HG02970 (cell line): ENCODE measurements around the gene DFFA.
"Not testable (repeated sequence)": the region's sequence is repeated elsewhere in the genome, so short reads cannot be mapped to it uniquely, and the experiment has no call there.

ENCODE experiments used
- ATAC-seq: cut with Tn5 transposase; IDR thresholded peaks from one replicate; pipeline ENCODE4 v1.9.1; 2021; ENCODE audit warnings: mild to moderate bottlenecking, moderate library complexity, moderate number of reproducible peaks; ENCODE audit not compliant: unreplicated experiment, low FRiP score

Gene DFFA

DNA sequence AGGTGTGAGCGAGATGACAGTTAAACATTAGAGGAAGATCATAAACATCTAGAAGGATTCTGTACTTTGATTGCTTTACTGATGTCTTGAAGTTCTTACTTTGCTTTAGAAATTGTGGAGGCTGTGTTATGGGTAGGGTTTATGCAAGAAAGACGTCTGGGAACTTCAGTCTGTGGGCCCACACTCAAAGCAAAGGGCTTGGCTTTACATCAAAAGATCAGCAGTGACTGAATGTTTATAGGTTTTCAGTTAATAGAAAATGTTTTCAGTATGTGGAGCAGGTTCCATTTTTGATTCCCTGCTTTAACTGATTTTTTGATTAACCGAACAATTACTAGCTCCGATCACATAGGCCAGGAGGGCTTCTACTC is 34.3 kb upstream of the DFFA start:
- ATAC-seq, result no peak

DNA sequence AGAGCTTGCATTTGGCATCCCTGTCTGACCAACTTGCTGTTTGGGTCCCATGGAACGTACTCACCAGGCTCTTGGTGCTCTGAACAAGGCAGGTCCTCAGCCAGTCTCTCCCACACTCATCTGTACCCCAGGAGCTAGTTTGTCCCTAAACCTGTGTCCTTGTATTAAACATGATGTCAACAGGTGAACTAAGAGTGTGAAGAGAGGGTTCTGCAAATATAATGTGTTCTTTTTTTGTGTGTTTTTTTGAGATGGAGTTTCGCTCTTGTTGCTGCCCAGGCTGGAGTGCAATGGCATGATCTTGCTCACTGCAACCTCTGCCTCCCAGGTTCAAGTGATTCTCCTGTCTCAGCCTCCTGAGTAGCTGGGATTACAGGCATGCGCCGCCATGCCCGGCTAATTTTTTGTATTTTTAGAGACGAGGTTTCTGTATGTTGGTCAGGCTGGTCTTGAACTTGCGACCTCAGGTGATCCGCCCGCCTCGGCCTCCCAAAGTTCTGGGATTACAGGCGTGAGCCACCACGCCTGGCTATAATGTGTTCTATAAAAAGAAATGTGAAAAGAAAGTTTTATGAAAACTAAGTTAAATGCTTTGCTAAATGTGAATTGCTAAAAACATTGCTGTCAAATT is 33.8 kb upstream of the DFFA start:
- not testable (repeated sequence) for ATAC-seq

DNA sequence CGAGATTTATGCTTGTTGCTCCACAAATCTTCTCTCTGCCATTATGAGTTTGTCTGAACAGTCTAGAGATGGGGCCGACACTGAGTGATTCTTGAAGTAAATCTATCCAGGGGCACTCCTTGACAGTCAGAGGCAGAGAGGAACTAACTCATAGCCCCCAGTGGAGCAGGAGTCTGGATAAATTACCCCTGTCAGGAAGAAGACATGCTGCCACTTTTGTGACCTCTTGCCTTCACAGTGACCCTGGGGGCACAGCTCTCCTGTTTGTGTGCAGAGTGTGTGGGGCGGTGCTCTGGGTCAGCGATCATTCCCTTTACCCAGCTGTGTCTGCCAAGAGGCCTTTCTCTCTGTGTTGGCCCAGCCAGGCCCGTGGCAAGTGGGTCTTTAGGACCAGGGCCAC is 31.9 kb upstream of the DFFA start:
- no peak for ATAC-seq

DNA sequence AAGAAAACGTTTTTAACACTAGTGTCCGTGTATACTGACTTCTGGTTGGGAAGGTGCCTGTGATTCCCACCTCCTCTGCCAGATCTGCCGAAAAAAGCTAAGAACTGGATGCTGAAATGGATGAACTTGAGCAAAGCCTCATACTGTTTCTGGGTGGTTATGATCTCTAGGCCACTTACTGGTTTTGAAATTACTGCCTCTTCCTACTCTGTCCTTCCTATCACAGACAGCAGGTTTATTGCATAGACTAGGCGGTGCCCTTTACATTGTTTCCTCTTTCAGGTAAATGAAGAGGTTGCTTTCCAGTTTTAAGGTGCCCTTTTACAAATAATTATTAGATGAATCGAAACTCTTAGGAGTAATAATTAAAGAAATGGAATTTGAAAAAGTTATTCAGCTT is 29.9 kb upstream of the DFFA start:
- ATAC-seq, result no peak

DNA sequence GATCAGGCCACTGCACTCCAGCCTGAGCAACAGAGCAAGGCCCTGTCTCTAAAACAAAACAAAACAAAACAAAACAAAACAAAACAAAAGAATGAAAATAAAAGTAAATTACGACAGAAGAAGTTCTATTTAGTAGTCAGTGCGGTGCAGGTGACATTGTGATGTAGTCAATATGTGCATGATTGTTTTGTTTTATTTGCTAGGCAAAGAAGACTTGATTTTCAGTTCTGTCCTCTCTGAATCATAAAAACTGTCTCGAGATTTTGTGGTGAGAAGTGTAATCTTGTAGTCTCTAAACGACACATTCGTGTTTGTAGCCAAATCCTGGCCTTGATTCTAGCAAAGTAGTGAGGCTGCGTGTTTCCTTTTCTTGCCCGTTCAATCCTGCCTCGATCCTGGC is 25.9 kb upstream of the DFFA start:
- no peak for ATAC-seq

DNA sequence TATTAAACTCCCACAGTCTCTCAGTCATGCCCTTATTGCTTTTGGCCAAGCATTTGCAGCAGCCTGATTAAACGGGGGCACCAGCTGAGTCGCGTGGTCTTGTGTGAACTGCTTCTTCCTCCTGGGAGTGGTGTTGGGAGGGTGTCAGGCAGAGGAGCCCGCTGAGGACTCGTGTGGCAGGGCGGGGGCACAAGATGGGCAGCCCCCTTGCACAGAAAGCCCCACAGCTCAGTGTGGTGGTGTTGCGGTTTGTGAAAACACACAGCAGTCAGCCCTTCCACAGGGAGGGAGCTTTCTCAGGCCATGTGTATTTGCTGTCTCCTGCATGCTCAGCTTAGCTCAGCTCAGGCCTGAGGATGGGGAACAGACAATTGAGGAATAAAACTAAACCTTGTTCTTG is 24.8 kb upstream of the DFFA start:
- ATAC-seq, result no peak

DNA sequence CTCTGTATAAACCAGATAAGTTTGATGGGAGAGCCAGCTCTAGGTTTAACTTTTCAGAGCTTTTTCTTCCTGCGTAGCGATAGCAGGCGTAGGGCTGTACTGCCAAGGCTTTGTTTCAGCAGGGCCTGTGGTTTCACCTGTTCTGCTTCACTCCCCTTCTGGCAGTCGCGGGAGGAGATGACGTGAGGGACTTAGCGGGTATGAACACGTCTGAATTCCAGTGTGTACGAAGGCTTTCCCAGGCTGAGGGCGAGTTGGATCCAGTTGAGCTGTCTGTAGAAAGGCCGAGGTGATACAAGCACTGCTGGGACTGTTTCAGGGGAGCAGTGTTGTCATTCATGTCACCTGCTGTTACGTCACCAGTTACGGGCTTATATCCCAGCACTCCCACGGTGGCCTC is 23.6 kb upstream of the DFFA start:
- ATAC-seq, result no peak

DNA sequence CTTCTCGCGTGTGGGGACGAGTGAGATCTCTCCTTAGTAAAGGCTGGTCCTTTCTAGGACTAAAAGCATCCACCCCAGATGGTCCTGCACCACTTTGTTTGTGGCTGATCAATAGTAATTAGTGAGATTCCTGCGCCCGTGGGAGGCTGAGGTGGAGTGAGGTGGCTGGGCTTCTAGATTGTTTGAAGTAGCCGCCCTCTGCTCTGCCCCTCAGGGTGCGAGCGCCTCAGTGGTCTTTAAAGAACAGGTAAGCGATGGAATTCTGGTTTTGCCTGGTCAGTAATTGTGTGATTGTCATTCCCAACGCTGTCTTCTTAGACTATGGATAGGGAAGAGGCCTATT is 23.1 kb upstream of the DFFA start:
- no peak for ATAC-seq

DNA sequence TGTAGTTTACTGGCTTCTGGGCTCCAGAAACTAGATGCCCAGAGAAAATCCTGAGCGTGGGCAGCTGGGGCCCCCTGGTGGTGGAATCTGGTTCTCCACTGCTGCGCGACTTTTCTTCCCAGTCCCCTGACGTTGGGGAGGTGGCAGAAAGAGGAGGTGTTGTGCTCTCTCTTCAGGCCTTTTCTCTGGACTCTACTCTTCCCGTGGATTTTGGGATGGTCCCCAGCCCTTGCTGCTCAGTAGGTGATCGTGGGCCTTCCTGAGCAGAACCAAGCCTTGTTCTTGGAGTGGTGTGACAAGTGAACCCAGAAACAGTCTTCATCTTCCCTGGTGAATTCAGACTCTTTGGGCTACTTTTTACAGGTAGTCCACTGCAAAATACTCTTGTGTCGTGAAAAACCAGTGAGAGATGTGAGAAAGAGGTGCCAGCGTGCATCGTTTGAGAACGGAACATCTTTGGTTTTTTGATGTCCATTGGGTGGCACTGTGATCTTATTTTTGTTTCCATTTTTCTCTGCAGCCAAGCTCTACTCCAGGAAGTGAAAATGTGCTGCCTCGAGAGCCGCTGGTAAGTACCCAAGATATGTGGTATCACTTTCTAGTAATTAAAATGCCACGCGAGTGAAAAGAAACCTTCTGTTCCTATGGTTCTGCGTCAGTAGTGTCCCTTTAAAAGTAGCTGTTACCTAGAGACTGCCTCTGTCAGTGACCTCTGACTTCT is 22.6 kb upstream of the DFFA start:
- ATAC-seq, result peak; percentile 75

DNA sequence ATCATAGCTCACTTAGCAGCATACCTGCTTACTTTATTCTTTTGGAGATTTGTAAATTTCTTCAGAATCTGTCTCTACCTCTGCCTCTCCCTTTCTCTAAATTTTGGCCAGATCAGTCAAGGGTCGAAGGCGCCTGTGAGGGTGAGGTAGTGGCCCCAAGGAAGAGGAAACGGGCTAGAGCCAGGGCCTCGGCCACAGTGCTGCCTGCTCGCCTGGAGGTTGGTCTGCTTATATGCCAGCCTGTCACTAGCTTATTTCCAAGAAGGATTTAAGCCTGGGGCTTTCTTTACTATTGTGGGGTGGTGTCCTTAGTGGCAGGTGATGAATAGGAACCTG is 22.1 kb upstream of the DFFA start:
- ATAC-seq, result no peak

DNA sequence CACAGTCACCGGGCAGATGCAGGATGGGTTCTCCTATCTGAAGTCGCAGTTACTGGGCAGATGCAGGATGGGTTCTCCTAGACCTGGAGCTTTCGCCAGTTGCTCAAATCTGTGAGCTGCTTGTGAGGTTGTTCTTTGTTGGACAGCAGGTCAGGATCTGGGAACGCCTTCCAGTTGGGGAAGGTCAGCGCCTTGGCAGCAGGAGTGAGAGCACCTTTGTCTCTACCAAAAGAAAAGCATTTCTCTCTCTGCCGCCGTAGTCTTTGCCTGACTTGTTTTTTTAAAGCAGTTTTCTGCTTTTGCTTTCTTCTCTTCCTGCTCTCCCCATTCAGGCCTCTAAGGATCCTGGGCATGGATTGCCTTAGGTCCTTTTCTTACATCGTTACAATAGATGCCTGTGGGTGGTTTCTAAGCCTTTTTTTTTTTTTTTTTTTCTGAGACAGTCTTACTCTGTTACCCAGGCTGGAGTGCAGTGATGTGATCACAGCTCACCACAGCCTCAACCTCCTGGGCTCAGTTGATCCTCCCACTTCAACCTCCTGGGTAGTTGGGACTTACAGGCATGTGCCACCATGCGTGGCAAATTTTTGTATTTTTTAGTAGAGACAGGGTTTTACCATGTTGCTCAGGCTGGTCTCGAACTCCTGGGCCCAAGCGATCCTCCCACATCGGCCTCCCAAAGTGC is 18.1 kb upstream of the DFFA start:
- no peak for ATAC-seq

DNA sequence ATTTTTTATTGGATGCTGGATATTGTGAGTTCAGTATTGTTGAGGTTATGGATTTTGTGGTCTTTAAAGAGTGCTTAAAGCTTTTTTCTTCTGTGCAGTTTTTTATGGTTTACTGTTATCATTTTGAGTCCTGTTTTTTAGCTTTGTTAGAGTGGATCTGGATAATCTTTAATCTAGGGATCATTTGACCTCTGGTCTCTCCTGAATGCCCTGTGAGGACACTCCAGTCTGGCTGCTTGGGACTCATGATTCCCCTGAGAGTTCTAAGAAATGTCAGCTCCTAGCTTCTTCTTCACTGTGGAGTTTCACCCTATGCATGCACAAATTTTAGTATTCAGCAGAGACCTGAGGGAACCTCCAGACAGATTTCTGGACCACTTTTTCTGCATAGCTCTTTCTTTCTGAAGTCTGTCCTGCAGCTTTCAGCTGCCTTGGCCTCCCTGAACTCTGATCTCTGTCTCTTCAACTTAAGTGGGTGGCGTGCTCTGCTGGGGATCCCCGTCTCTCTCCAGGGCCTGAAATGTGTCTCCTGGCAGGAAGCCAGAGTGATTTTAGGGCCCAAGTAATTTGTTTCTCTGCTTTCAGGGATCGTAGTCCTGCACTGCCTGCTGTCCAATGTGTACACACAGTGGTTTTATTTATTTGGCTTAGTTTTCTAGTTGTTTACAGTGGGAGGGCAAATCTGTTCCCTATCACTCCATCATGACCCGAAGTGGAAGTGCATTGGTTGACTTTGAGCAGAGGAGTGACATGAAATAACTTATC is 17.1 kb upstream of the DFFA start:
- no peak for ATAC-seq

DNA sequence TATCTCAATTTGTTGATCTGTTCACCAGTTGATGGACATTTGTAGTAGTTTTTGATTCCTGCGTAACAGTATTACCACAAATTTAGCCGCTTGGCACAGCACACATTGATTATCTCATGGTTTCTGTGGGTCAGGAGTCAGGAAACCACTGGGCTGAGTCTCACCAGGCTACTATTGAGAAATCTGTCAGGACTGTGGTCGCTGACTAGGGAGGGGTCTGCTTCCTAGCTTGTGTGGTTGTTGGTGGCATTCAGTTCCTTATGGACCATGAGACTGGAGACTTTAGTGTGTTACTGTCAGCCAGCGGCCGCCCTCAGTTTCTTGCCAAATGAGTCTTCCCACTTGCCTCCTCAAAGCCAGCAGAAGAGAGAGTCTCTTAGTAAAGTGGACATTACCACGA is 12.2 kb upstream of the DFFA start:
- no peak for ATAC-seq

DNA sequence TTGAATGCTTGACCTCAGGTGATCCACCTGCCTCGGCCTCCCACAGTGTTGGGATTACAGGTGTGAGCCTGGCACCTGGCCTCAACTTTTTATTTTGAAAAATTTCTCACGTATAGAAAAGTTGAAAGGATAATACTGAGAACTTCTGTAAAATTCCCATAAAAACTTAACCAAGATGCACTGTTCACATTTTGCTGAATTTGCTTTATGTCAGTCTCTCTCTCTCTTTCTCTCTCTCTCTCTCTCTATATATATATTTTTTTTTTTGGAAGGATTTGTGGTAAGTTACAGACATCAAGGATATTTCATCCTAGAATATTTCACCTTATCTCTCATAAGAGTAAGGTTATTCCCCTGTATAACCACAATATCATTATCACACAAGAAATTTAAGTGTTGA is 8.3 kb upstream of the DFFA start:
- no peak for ATAC-seq

DNA sequence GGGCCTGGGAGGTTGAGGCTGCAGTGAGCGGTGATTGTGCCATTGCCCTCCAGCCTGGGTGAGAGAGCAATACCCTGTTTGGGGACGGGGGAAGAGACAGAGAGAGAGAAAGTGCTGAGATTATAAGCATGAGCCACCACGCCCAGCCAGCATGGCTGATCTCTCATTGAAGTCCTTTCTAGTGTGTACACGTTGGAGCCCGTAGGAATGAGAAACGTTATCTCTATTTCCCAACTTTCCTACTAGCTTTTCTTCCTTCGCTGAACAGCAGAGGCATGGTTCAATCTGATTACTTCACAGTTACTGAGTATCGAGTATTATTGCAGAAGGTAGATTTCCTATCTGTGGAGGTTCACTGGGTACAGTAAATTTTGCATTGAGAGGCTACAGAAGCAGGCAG is 7.0 kb upstream of the DFFA start:
- ATAC-seq, result no peak

DNA sequence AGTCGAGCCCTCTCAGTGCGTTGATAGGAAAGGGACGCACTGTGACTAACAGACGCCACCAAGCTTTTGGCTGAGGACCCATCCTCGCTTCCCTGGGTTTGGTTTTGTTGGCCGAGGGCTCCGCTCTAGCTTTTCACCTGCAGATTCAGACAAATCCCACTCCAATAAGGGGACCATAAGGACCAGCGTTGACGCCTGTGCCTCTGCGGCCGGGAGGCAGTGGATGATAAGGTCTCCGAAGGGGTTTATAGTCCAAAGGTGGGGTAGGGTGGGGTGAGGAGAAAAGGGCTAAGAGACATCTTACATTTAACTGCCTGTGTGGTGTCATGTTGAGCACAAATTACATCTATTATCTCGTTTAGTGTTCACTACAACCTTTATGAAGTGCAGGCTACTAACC is 3.2 kb upstream of the DFFA start:
- no peak for ATAC-seq

DNA sequence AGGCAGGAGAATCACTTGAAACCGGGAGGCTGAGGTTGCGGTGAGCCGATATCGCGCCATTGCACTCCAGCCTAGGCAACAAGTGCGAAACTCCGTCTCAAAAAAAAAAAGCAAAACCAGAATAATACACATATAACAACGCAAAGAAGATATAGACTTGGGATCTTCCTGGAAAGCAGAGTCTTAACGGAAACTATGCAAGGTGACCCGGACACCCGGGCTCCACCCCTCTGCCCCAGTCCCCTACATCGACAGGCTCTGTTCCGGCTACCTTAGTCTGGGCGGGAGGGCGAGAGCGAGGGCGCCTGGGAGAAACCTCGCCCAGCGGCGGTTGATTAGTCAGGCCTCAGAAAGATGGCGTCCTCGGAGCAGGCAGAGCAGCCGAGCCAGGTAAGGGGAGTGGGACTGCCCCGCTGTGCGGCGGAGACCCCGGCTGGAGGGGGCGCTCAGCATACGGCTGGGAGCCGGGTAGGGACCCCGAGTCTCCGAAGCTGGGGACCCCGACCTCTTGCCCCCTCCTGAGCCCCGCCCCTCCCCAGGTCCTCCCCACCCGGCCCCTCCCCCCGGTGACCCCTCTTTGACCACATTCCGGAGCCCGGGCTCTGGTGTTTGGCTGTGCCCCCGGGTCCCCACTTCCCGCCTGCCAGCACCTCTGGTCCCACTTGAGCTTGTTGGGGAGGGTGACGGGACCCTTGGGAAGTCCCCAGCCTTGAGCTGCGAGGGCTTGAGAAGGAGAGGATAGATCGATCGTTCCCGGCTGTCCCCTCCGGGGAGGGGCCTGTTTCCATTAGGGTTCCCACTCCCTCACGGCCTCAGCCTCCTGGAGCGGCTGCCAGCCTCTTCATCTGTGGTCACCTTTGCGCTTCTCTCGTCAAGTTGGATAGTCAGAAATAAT is 2.5 kb upstream of the DFFA start, which contains the start of gene PEX14:
Gene PEX14 (plus strand): TSS at position 338 of the 895 bp plus-strand sequence. CDS start 17 bp downstream, at position 355.
- ATAC-seq, result peak; percentile 41

DNA sequence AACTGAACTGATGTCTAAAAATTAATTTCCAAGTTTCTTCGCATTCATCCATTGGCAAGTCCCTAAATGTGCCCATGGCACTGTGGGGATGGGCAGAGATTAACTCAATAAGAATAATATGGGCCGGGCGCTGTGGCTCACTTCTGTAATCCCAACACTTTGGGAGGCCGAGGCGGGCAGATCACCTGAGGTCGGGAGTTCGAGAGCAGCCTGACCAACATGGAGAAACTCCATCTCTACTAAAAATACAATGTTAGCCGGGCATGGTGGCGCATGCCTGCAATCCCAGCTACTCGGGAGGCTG is 1.9 kb upstream of the DFFA start:
- ATAC-seq, result not testable (repeated sequence)

DNA sequence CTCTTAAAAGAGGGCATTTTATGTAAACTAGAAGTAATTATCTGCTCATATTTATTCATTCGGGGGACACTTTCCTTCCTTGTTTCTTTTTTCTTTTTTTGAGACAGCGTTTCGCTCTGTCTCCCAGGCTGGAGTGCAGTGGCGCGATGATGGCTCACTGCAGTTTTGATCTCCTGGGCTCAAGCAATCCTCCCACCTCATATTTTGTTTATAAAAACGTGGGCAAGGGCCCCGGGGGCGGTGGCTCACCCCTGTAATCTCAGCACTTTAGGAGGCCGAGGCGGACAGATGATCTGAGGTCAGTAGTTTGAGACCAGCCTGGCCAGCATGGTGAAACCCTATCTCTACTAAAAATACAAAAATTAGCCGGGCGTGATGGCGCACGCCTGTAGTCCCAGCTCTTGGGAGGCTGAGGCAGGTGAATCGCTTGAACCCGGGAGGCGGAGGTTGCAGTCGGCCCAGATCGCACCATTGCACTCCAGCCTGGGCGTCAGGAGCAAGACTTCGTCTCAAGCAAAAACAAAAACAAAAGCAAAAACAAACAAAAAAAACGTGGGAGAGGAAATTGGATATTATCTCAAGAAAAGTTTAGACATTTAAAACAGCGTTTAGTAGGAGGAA is 926 bp upstream of the DFFA start:
- no peak for ATAC-seq
